ENCODE data around the gene PLCB2.

PLCB2 gene, protein sequence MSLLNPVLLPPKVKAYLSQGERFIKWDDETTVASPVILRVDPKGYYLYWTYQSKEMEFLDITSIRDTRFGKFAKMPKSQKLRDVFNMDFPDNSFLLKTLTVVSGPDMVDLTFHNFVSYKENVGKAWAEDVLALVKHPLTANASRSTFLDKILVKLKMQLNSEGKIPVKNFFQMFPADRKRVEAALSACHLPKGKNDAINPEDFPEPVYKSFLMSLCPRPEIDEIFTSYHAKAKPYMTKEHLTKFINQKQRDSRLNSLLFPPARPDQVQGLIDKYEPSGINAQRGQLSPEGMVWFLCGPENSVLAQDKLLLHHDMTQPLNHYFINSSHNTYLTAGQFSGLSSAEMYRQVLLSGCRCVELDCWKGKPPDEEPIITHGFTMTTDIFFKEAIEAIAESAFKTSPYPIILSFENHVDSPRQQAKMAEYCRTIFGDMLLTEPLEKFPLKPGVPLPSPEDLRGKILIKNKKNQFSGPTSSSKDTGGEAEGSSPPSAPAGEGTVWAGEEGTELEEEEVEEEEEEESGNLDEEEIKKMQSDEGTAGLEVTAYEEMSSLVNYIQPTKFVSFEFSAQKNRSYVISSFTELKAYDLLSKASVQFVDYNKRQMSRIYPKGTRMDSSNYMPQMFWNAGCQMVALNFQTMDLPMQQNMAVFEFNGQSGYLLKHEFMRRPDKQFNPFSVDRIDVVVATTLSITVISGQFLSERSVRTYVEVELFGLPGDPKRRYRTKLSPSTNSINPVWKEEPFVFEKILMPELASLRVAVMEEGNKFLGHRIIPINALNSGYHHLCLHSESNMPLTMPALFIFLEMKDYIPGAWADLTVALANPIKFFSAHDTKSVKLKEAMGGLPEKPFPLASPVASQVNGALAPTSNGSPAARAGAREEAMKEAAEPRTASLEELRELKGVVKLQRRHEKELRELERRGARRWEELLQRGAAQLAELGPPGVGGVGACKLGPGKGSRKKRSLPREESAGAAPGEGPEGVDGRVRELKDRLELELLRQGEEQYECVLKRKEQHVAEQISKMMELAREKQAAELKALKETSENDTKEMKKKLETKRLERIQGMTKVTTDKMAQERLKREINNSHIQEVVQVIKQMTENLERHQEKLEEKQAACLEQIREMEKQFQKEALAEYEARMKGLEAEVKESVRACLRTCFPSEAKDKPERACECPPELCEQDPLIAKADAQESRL
- long read RNA-seq, partial matches to known transcripts, result 4 of 9 reads
- long read RNA-seq, other reads (novel, unspliced or antisense), result 4 of 9 reads

DNA sequence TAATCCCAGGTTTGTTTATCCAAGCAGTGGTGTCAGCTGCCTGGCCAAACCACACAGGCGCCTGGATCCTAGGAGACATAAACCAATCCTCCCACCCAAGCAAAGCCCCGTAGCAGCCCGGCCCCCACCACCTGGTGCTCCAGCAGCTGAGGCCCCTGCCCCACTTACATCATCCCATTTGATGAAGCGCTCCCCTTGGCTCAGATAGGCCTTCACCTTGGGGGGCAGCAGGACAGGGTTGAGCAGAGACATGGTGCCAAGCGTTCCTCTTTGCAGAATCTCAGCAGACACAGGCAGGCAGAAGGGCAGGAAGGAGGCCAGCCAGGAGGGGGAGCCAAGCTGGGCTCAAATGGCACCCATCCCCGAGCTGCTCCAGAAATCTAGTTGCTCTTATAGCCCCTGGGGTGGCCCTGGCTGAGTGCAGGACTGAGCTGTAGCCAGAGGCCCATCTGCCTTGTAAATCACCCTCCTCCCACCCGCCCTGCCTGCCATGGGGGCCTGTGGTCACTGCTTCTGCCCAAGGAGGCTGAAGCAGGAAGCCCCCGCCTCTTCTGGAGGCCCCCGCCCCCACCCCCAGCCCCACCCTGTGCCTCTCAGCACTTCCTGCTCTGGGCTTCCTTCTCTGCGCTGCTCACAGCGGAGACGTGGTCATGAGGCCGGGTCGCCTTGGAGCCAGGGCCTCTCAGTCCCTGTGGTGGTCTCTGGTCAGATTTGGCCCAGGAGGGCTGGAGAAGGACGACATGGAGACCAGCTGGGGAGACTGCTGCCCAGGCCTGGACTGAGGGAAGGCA, at the start of gene PLCB2:
Gene PLCB2, minus strand, starts transcription at position 515 of the 791 bp plus-strand sequence. Its CDS starts 263 bp downstream, at position 252.
- peak; percentile 84 to 88 for DNase-seq (ENCODE audit: low read depth in 1 of 2, low spot score in 1 of 2)
- peak within 1 kb of the TSS; percentile 96 for H3K27ac ChIP-seq (replicated peaks)
- H3K4me3 ChIP-seq (replicated peaks; ENCODE audit: insufficient read depth, low read length), result peak within 1 kb of the TSS; percentile 65

DNA sequence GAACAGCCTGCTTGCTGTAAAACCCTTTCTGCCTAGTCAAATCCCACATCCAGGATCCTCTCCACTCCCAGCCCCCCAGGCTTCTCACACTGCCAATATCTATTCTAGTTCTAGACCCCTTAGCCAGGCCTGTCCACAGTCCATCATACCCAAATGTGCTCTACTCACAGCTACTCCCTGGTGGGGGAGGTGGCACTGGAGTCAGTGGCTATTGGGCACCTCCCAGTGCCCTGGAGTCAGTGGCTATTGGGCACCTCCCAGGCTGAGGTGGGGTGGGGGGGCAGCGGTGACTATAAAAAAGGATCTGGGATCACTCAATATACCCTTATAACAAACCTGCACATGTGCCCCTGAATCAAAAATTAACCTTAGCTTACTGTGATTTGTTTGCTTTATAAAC, 49.5 kb upstream of the PLCB2 start:
- no peak overlapping the region for H3K27ac ChIP-seq (replicated peaks)
- no peak overlapping the region for H3K4me3 ChIP-seq (replicated peaks; ENCODE audit: insufficient read depth, low read length)
- H3K27me3 ChIP-seq (ENCODE audit: insufficient read depth, poor library complexity, severe bottlenecking), result no peaks in the 10 kb centered on the region
- no peak for TF ChIP-seq REST (IDR thresholded peaks at IDR 0.05; ENCODE audit: insufficient replicate concordance, low read depth)
- no peak for TF ChIP-seq POLR2AphosphoS5 (IDR thresholded peaks at IDR 0.05; ENCODE audit: low read depth)
- no peak for TF ChIP-seq SPI1 (IDR thresholded peaks at IDR 0.05; ENCODE audit: borderline replicate concordance, low read depth)
- TF ChIP-seq GABPA (IDR thresholded peaks at IDR 0.05; ENCODE audit: low read depth), result no peak
- TF ChIP-seq, protein P1, sequence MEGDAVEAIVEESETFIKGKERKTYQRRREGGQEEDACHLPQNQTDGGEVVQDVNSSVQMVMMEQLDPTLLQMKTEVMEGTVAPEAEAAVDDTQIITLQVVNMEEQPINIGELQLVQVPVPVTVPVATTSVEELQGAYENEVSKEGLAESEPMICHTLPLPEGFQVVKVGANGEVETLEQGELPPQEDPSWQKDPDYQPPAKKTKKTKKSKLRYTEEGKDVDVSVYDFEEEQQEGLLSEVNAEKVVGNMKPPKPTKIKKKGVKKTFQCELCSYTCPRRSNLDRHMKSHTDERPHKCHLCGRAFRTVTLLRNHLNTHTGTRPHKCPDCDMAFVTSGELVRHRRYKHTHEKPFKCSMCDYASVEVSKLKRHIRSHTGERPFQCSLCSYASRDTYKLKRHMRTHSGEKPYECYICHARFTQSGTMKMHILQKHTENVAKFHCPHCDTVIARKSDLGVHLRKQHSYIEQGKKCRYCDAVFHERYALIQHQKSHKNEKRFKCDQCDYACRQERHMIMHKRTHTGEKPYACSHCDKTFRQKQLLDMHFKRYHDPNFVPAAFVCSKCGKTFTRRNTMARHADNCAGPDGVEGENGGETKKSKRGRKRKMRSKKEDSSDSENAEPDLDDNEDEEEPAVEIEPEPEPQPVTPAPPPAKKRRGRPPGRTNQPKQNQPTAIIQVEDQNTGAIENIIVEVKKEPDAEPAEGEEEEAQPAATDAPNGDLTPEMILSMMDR (IDR thresholded peaks at IDR 0.05; ENCODE audit: insufficient read depth, low read length), result no peak
- DNase-seq (ENCODE audit: low read depth in 1 of 2, low spot score in 1 of 2), result no peak

More for the DNA sequence above, at the start of gene PLCB2:
- TF ChIP-seq, protein P1 (IDR thresholded peaks at IDR 0.05; ENCODE audit: insufficient read depth, low read length), result peak; percentile 79
- TF ChIP-seq POLR2AphosphoS5 (IDR thresholded peaks at IDR 0.05; ENCODE audit: low read depth) (peak; percentile 86), GABPA (IDR thresholded peaks at IDR 0.05; ENCODE audit: low read depth) (no peak), REST (IDR thresholded peaks at IDR 0.05; ENCODE audit: insufficient replicate concordance, low read depth) (no peak), SPI1 (IDR thresholded peaks at IDR 0.05; ENCODE audit: borderline replicate concordance, low read depth) (peak; percentile 44; the same call in 1 of the 2 replicates)
- H3K27me3 ChIP-seq (ENCODE audit: insufficient read depth, poor library complexity, severe bottlenecking), result no peaks in the 10 kb centered on the region
